ENCODE data around the gene CFAP58. TPM values are rescaled to one million over a fixed set of nuclear protein-coding genes. Genes with fewer than 3 reads are reported as not detected.

The CFAP58 gene
- total and polyA plus RNA-seq, 4 donors, result 0.38 to 1.3 (median 0.90) TPM

GRCh38 chr10:104309980-104310978 is 43.4 kb upstream of the CFAP58 start:
- peak; percentile 85 for ATAC-seq (ENCODE audit: low FRiP score)
- peak; percentile 87 to 96 for DNase-seq
- Histone ChIP-seq H3K9me3 (ENCODE audit: control insufficient read depth, low read length) (no peaks in the 10 kb centered on the region), H3K27ac (ENCODE audit: low read depth in 1 of 2, low read length in 2 of 2) (peak overlapping the region; percentile 78 to 85), H3K4me1 (ENCODE audit: control insufficient read depth in 1 of 2, insufficient read depth in 2 of 2, low read length in 2 of 2) (peaks cover 0 to 2% of the 10 kb centered on the region in 2 donors), H3K27me3 (ENCODE audit: control insufficient read depth in 1 of 2, insufficient read depth in 2 of 2, low read length in 1 of 2) (no peaks in the 10 kb centered on the region), H3K4me3 (ENCODE audit: low read length in 2 of 2) (no peak overlapping the region), H3K36me3 (ENCODE audit: control insufficient read depth in 1 of 2, insufficient read depth in 2 of 2, low read length in 1 of 2) (peaks cover 0 to 10% of the 10 kb centered on the region in 2 donors)
- intact Hi-C loops (cut with DNase I), result loop anchor here in 1 of 2 donors (2.0 to 10.0 kb wide), 2 partner anchors 29 to 135 kb away; partner anchors contain the start of gene ITPRIP
- 20 to 25% methylated on average over 15 of the region's 15 CpGs for WGBS, 2 donors

- 88 to 92% methylated on average over 5 of the region's 5 CpGs for WGBS, 2 donors
- Histone ChIP-seq H3K4me3 (ENCODE audit: low read length in 2 of 2) (no peak overlapping the region), H3K27ac (ENCODE audit: low read depth in 1 of 2, low read length in 2 of 2) (peak overlapping the region in 1 of 2 donors; percentile 78), H3K9me3 (ENCODE audit: control insufficient read depth, low read length) (no peaks in the 10 kb centered on the region), H3K27me3 (ENCODE audit: control insufficient read depth in 1 of 2, insufficient read depth in 2 of 2, low read length in 1 of 2) (no peaks in the 10 kb centered on the region), H3K4me1 (ENCODE audit: control insufficient read depth in 1 of 2, insufficient read depth in 2 of 2, low read length in 2 of 2) (peaks cover 0 to 2% of the 10 kb centered on the region in 2 donors), H3K36me3 (ENCODE audit: control insufficient read depth in 1 of 2, insufficient read depth in 2 of 2, low read length in 1 of 2) (peaks cover 0 to 10% of the 10 kb centered on the region in 2 donors)
- intact Hi-C loops (cut with DNase I), result no loop called here
- DNase-seq (no peak), ATAC-seq (ENCODE audit: low FRiP score) (no peak)
Measured at GRCh38 chr10:104311184-104311720, 42.4 kb upstream of the CFAP58 start.

DNA sequence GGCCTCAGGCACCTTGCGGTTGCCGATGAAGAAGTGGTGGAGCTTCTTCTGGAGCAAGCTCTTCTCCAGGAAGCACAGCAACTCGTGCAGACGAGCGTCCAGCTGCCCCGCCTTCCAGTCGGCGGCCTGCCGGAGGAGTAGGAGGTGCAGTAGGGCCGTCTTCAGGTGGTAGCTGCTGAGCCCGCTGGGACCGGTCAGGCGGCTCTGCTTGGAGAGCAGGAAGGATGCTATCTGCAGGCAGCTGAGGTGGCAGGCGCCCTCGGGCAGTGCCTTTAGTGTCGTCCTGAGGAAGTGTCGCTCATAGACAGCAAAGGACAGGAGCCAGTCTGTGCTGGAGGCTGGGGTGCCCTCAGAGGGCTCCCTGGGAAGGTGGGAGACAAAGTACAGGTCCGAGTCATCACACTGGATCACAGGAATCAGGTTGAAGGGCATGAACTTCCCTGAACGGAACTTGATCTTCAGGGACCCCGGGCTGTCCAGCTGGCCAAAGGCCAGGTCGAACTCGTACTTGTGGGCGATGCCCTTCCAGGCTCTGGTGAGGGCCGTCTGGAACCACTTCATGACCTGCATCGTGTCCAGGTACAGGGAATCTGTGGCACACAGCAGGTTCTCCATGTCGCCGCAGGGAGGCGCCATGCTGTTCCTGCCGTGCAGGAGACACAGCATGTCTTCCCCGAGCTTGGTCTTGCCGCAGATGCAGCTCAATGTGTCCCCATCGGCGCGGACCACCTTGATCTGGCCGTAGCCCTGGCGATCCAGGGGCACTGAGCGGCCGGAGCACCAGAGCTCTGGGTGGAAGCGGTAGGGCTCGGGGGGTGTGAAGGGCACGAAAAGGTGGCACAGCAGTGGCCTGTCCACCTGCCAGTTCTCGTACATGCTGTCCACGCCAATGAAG is 38.8 kb upstream of the CFAP58 start:
- Histone ChIP-seq H3K9me3 (ENCODE audit: control insufficient read depth, low read length) (no peaks in the 10 kb centered on the region), H3K4me3 (ENCODE audit: low read length in 2 of 2) (no peak overlapping the region), H3K4me1 (ENCODE audit: control insufficient read depth in 1 of 2, insufficient read depth in 2 of 2, low read length in 2 of 2) (peaks cover 0 to 2% of the 10 kb centered on the region in 2 donors), H3K36me3 (ENCODE audit: control insufficient read depth in 1 of 2, insufficient read depth in 2 of 2, low read length in 1 of 2) (peaks cover 0 to 10% of the 10 kb centered on the region in 2 donors), H3K27me3 (ENCODE audit: control insufficient read depth in 1 of 2, insufficient read depth in 2 of 2, low read length in 1 of 2) (no peaks in the 10 kb centered on the region), H3K27ac (ENCODE audit: low read depth in 1 of 2, low read length in 2 of 2) (no peak overlapping the region)
- no peak for DNase-seq
- WGBS, 2 donors, result 91 to 93% methylated on average over 43 of the region's 43 CpGs
- no peak for ATAC-seq (ENCODE audit: low FRiP score)
- intact Hi-C loops (cut with DNase I), result no loop called here

DNA sequence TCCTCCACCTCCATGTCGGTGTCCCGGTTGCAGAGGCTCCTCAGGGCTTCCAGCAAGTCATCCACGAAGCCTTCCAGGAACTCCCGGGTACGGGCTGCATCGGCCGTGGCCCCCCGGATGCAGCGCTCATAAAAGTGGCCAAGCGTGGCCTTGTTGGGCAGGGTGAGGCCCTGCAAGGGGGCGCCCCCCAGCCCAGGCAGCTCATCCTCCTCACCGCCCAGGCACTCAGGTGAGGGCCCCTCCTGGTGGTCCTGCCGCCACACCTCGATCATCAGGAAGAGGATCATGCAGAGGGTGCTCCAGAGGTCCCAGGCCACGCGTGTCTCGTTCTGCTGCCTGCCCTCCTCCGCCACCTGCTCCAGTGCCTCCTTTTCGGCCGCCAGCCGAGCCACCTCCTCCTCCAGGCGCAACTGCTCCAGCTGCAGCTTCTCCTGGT is 38.1 kb upstream of the CFAP58 start:
- Histone ChIP-seq H3K27ac (ENCODE audit: low read depth in 1 of 2, low read length in 2 of 2) (no peak overlapping the region), H3K36me3 (ENCODE audit: control insufficient read depth in 1 of 2, insufficient read depth in 2 of 2, low read length in 1 of 2) (peaks cover 0 to 10% of the 10 kb centered on the region in 2 donors), H3K4me1 (ENCODE audit: control insufficient read depth in 1 of 2, insufficient read depth in 2 of 2, low read length in 2 of 2) (no peaks in the 10 kb centered on the region), H3K4me3 (ENCODE audit: low read length in 2 of 2) (no peak overlapping the region), H3K27me3 (ENCODE audit: control insufficient read depth in 1 of 2, insufficient read depth in 2 of 2, low read length in 1 of 2) (no peaks in the 10 kb centered on the region), H3K9me3 (ENCODE audit: control insufficient read depth, low read length) (no peaks in the 10 kb centered on the region)
- intact Hi-C loops (cut with DNase I), result no loop called here
- no peak for ATAC-seq (ENCODE audit: low FRiP score)
- no peak for DNase-seq
- 95 to 96% methylated on average over 19 to 22 of the region's 22 CpGs for WGBS, 2 donors

DNA sequence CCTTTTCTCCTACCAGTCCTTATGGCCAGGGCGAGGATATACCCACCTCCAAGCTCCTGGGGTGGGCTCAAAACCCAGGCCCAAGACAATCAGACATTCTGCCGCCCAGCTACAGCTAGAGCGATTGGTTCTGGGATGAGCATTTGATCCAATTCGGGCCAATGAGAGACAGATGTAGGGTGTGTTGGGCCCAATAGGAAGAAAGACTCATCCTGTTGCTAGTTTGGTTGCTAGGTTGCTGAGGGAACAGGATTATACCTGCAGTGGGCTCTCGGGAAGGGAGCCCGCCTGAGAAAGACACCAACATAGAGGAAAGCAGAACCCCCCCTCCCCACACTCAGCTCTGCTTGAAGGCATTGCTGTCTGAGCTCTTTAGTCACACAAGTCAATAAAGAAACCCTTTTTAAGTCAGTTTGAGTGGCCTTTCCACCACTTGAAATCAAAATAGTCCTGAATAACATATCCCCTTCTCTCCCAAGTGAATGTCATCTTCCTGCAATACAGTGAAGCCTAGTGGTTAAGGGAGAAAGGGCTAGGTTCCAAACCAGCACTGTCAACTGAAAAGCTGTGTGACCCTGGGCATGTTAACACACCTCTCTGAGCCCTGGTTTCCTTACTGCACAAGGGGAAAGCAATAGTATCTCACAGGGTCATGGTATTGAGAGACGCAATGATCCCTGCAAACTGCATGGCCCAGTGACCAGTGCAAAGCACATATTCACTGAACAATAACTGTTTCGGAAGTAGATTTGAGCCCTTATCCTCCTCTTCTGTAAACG is 37.1 kb upstream of the CFAP58 start:
- H3K9me3 ChIP-seq (ENCODE audit: control insufficient read depth, low read length), result no peaks in the 10 kb centered on the region
- no peak overlapping the region for H3K4me3 ChIP-seq (ENCODE audit: low read length in 2 of 2)
- ATAC-seq (ENCODE audit: low FRiP score) (no peak), DNase-seq (no peak)
- peaks cover 0 to 10% of the 10 kb centered on the region in 2 donors for H3K36me3 ChIP-seq (ENCODE audit: control insufficient read depth in 1 of 2, insufficient read depth in 2 of 2, low read length in 1 of 2)
- WGBS, 2 donors, result 90 to 94% methylated on average over 9 of the region's 9 CpGs
- H3K27me3 ChIP-seq (ENCODE audit: control insufficient read depth in 1 of 2, insufficient read depth in 2 of 2, low read length in 1 of 2), result no peaks in the 10 kb centered on the region
- intact Hi-C loops (cut with DNase I), result no loop called here
- H3K4me1 ChIP-seq (ENCODE audit: control insufficient read depth in 1 of 2, insufficient read depth in 2 of 2, low read length in 2 of 2), result no peaks in the 10 kb centered on the region
- H3K27ac ChIP-seq (ENCODE audit: low read depth in 1 of 2, low read length in 2 of 2), result no peak overlapping the region

DNA sequence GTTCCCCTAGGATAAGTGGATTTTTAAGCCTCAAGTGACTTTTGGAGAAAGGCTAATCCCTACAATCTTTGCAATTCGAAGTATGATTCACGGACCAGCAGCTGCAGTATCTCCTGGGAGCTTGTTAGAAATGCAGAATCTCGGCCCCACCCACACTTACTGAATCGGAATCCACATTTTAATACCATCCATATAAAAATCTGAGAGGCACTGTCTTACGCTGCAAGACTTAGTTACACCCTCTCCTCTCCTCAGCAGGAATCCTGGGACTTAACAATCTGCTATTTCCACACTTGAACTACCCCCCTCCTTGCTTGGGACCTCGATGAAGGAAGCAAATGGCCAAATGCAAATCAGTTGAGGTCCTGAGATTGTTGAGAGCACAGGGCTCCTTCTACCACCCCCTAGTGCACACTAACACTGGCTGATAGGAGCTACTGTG is 36.3 kb upstream of the CFAP58 start:
- Histone ChIP-seq H3K27me3 (ENCODE audit: control insufficient read depth in 1 of 2, insufficient read depth in 2 of 2, low read length in 1 of 2) (no peaks in the 10 kb centered on the region), H3K27ac (ENCODE audit: low read depth in 1 of 2, low read length in 2 of 2) (no peak overlapping the region), H3K9me3 (ENCODE audit: control insufficient read depth, low read length) (no peaks in the 10 kb centered on the region), H3K36me3 (ENCODE audit: control insufficient read depth in 1 of 2, insufficient read depth in 2 of 2, low read length in 1 of 2) (peaks cover 0 to 10% of the 10 kb centered on the region in 2 donors), H3K4me1 (ENCODE audit: control insufficient read depth in 1 of 2, insufficient read depth in 2 of 2, low read length in 2 of 2) (no peaks in the 10 kb centered on the region), H3K4me3 (ENCODE audit: low read length in 2 of 2) (no peak overlapping the region)
- intact Hi-C loops (cut with DNase I), result no loop called here
- DNase-seq (no peak), ATAC-seq (ENCODE audit: low FRiP score) (no peak)
- WGBS, 2 donors, result 25 to 34% methylated on average over 6 of the region's 6 CpGs

GRCh38 chr10:104317726-104318299 is 35.8 kb upstream of the CFAP58 start:
- ATAC-seq (ENCODE audit: low FRiP score), result no peak

More at GRCh38 chr10:104317726-104318299, 35.8 kb upstream of the CFAP58 start:
- no peaks in the 10 kb centered on the region for H3K4me1 ChIP-seq (ENCODE audit: control insufficient read depth in 1 of 2, insufficient read depth in 2 of 2, low read length in 2 of 2)
- intact Hi-C loops (cut with DNase I), result no loop called here
- no peak overlapping the region for H3K27ac ChIP-seq (ENCODE audit: low read depth in 1 of 2, low read length in 2 of 2)
- H3K36me3 ChIP-seq (ENCODE audit: control insufficient read depth in 1 of 2, insufficient read depth in 2 of 2, low read length in 1 of 2), result peaks cover 0 to 10% of the 10 kb centered on the region in 2 donors
- DNase-seq, result no peak
- H3K4me3 ChIP-seq (ENCODE audit: low read length in 2 of 2), result no peak overlapping the region
- no peaks in the 10 kb centered on the region for H3K27me3 ChIP-seq (ENCODE audit: control insufficient read depth in 1 of 2, insufficient read depth in 2 of 2, low read length in 1 of 2)
- no peaks in the 10 kb centered on the region for H3K9me3 ChIP-seq (ENCODE audit: control insufficient read depth, low read length)
- WGBS, 2 donors, result 86 to 88% methylated on average over 7 of the region's 7 CpGs
